NCI-H2081 treated with DMSO at 0.1 percent for 48 hours (cell line): ENCODE measurements around the gene USP20.
"Not testable (repeated sequence)": the region's sequence is repeated elsewhere in the genome, so short reads cannot be mapped to it uniquely, and the experiment has no call there.

Source experiments
- DNase-seq: peaks from one replicate; lab custom pipeline; 2025; lab: John Stamatoyannopoulos, UW

The USP20 gene

GRCh38 chr9:129835128-129835859, at the start of gene USP20, which contains the start of gene C9orf78:
Gene USP20, plus strand, starts transcription at chr9:129835458. Its CDS starts 17,098 bp downstream, at chr9:129852556.
Gene C9orf78, minus strand, starts transcription at chr9:129835275. Its CDS starts 54 bp downstream, at chr9:129835221.
- peak; percentile 71 for DNase-seq

- DNase-seq = no peak
Measured at GRCh38 chr9:129785866-129786265, 49.4 kb upstream of the USP20 start.

GRCh38 chr9:129786481-129786880, 48.8 kb upstream of the USP20 start:
- DNase-seq = no peak

GRCh38 chr9:129794549-129794948, 40.7 kb upstream of the USP20 start:
- DNase-seq = no peak

GRCh38 chr9:129796029-129796428, 39.2 kb upstream of the USP20 start:
- not testable (repeated sequence) for DNase-seq

GRCh38 chr9:129798973-129799372, 36.3 kb upstream of the USP20 start:
- no peak for DNase-seq

GRCh38 chr9:129801504-129801903, 33.8 kb upstream of the USP20 start:
- DNase-seq = no peak

- DNase-seq = peak; percentile 62
Measured at GRCh38 chr9:129802833-129803675, 32.2 kb upstream of the USP20 start, which contains the start of gene TOR1B. Gene TOR1B, plus strand, starts transcription at chr9:129803184. Its CDS starts 29 bp downstream, at chr9:129803213.

- no peak for DNase-seq
Measured at GRCh38 chr9:129803676-129804060, 31.6 kb upstream of the USP20 start.

- DNase-seq = no peak
Measured at GRCh38 chr9:129806061-129806460, 29.2 kb upstream of the USP20 start.

- DNase-seq = no peak
Measured at GRCh38 chr9:129809346-129809745, 25.9 kb upstream of the USP20 start.

- no peak for DNase-seq
Measured at GRCh38 chr9:129810116-129810515, 25.1 kb upstream of the USP20 start.

GRCh38 chr9:129810788-129811187, 24.5 kb upstream of the USP20 start:
- DNase-seq = no peak

GRCh38 chr9:129811967-129812363, 23.3 kb upstream of the USP20 start:
- DNase-seq = no peak

- no peak for DNase-seq
Measured at GRCh38 chr9:129812385-129812784, 22.9 kb upstream of the USP20 start.

- DNase-seq = no peak
Measured at GRCh38 chr9:129813661-129814060, 21.6 kb upstream of the USP20 start.

- no peak for DNase-seq
Measured at GRCh38 chr9:129814432-129815223, 20.6 kb upstream of the USP20 start.

- no peak for DNase-seq
Measured at GRCh38 chr9:129815278-129815677, 20.0 kb upstream of the USP20 start.

GRCh38 chr9:129816501-129817435, 18.5 kb upstream of the USP20 start:
- no peak for DNase-seq

- DNase-seq = no peak
Measured at GRCh38 chr9:129822898-129823541, 12.2 kb upstream of the USP20 start.

- DNase-seq = no peak
Measured at GRCh38 chr9:129823542-129823934, 11.7 kb upstream of the USP20 start.
